HCT116 (cell line): ENCODE measurements around the gene TMCC1. TPM values are rescaled to one million over a fixed set of nuclear protein-coding genes. Genes with fewer than 3 reads are reported as not detected.
A peak's percentile ranks its signal among the peaks of the same experiment; 100 is the strongest.

ENCODE experiments used
- ATAC-seq: fragments of 200-7000 bp; cut with Tn5 transposase; 2 replicates; pipeline ENCODE4 v1.9.1; 2020; ENCODE audit warnings: mild to moderate bottlenecking, moderate library complexity
- BruUV-seq: library from RNA; stranded (reverse); fragments of 400-500 nt; replicated peaks from 2 replicates; lab custom pipeline; 2021; lab: Mats Ljungman, UMichigan
- CTCF ChIA-PET: fragments of 300-600 bp; sonication (Branson Sonifier 250); formaldehyde crosslinking; loops from one replicate; lab custom pipeline; 2021; ENCODE audit warnings: antibody characterized with exemption; lab: Charles Lee
- POLR2A ChIA-PET: fragments of 300-600, 350-600 bp; sonication (Branson Sonifier 250); formaldehyde crosslinking; loops from one replicate; lab custom pipeline; 2021; ENCODE audit warnings: antibody characterized with exemption; lab: Charles Lee
- RAD21 ChIA-PET, 2 experiments: fragments of 300-600 bp; sonication (Branson Sonifier 250); formaldehyde crosslinking; loops; one replicate each; lab custom pipeline; 2023; ENCODE audit warnings: low total read pairs in 2 of 2; ENCODE audit not compliant: uncharacterized antibody in 2 of 2, unreplicated experiment in 2 of 2, low non-redundant PET in 1 of 2; lab: Charles Lee
- DNase-seq: peaks from one replicate; pipeline ENCODE4 v3.0.0-alpha.2; 2010; ENCODE audit warnings: low read depth, low spot score
- H2AFZ ChIP-seq: fragments of 200-600 bp; shearing (Covaris generic), sonication (generic); 2 replicates; pipeline ENCODE4 v1.6.1; 2017; ENCODE audit warnings: low read depth, mixed run types, mixed read lengths, antibody characterized with exemption, low read length; ENCODE audit not compliant: poor library complexity, severe bottlenecking
- H3K27ac ChIP-seq: 2 replicates; pipeline ENCODE4 v1.5.1; 2012; ENCODE audit warnings: low read depth, low read length
- H3K27me3 ChIP-seq: fragments of 200-600 bp; sonication (generic); 2 replicates; pipeline ENCODE4 v1.6.1; 2016; ENCODE audit warnings: mixed run types, low read length, mixed read lengths; ENCODE audit not compliant: insufficient read depth
- H3K36me3 ChIP-seq, 2 experiments: fragments of 200-500 bp in 1 of 2; fragments of 200-600 bp in 1 of 2; sonication (Bioruptor generic) in 1 of 2; sonication (generic) in 1 of 2; 2 replicates each; pipeline versions ENCODE4 v1.5.1 to v1.6.1; 2014 to 2016; ENCODE audit warnings: low read length in 2 of 2, inconsistent platforms in 1 of 2, mixed read lengths in 1 of 2, mixed run types in 1 of 2; ENCODE audit not compliant: insufficient read depth in 2 of 2, control insufficient read depth in 1 of 2
- H3K4me1 ChIP-seq, 2 experiments: fragments of 200-600 bp in 1 of 2; sonication (generic) in 1 of 2; 2 replicates each; pipeline versions ENCODE4 v1.5.1 to v1.6.1; 2012 to 2017; ENCODE audit warnings: low read length in 2 of 2, inconsistent platforms in 1 of 2, mild to moderate bottlenecking in 1 of 2, mixed read lengths in 1 of 2, mixed run types in 1 of 2, moderate library complexity in 1 of 2; ENCODE audit not compliant: insufficient read depth in 2 of 2, control insufficient read depth in 1 of 2
- H3K4me2 ChIP-seq: fragments of 200-600 bp; sonication (generic); 2 replicates; pipeline ENCODE4 v1.6.1; 2017; ENCODE audit warnings: mixed run types, low read length, mixed read lengths
- H3K4me3 ChIP-seq, 2 experiments: fragments of 200-600 bp in 1 of 2; sonication (generic) in 1 of 2; replicated peaks in 1 of 2; 2 replicates each; pipeline ENCODE4 v1.5.1; 2011 to 2016; ENCODE audit warnings: low read length in 2 of 2, control low read depth in 1 of 2, low read depth in 1 of 2, mild to moderate bottlenecking in 1 of 2, mixed read lengths in 1 of 2, mixed run types in 1 of 2
- H3K79me2 ChIP-seq: fragments of 200-600 bp; sonication (generic); 2 replicates; pipeline ENCODE4 v1.6.1; 2017; ENCODE audit warnings: mild to moderate bottlenecking, mixed run types, low read length, moderate library complexity, mixed read lengths; ENCODE audit not compliant: insufficient read depth
- H3K9ac ChIP-seq: fragments of 200-600 bp; sonication (generic); 2 replicates; pipeline ENCODE4 v1.6.1; 2016; ENCODE audit warnings: low read length, mixed read lengths
- H3K9me2 ChIP-seq: fragments of 200-600 bp; sonication (generic), shearing (Covaris generic); 2 replicates; pipeline ENCODE4 v1.6.1; 2017; ENCODE audit warnings: mixed run types, mild to moderate bottlenecking, moderate library complexity; ENCODE audit not compliant: insufficient read depth
- H3K9me3 ChIP-seq, 2 experiments: fragments of 200-500 bp in 1 of 2; fragments of 200-600 bp in 1 of 2; sonication (Bioruptor generic) in 1 of 2; sonication (generic) in 1 of 2; 2 replicates each; pipeline ENCODE4 v1.6.1; 2014 to 2017; ENCODE audit warnings: low read length in 2 of 2, mixed read lengths in 2 of 2, inconsistent platforms in 1 of 2, low read depth in 1 of 2, mild to moderate bottlenecking in 1 of 2, mixed run types in 1 of 2, moderate library complexity in 1 of 2; ENCODE audit not compliant: control insufficient read depth in 1 of 2, insufficient read depth in 1 of 2
- H4K20me1 ChIP-seq: fragments of 200-600 bp; sonication (generic), shearing (Covaris generic); 2 replicates; pipeline ENCODE4 v1.6.1; 2017; ENCODE audit warnings: mixed run types, mild to moderate bottlenecking, moderate library complexity; ENCODE audit not compliant: insufficient read depth
- CBX3 ChIP-seq: IDR thresholded peaks from 2 replicates; pipeline ENCODE4 v1.6.1; 2012; ENCODE audit warnings: low read depth
- CTCF ChIP-seq, 3 experiments: fragments of 200-600 bp in 1 of 3; sonication (generic) in 1 of 3; IDR thresholded peaks in 2 of 3; conservative IDR thresholded peaks in 1 of 3; 2 replicates each; pipeline ENCODE4 v1.5.1; 2012 to 2017; ENCODE audit warnings: low read depth in 2 of 3, low read length in 2 of 3, antibody characterized with exemption in 1 of 3, borderline replicate concordance in 1 of 3, control low read depth in 1 of 3, mild to moderate bottlenecking in 1 of 3, mixed read lengths in 1 of 3, mixed run types in 1 of 3, moderate library complexity in 1 of 3; ENCODE audit not compliant: insufficient read depth in 1 of 3
- EGR1 ChIP-seq: IDR thresholded peaks from 2 replicates; pipeline ENCODE4 v1.6.1; 2012; ENCODE audit warnings: low read depth
- ELF1 ChIP-seq: IDR thresholded peaks from 2 replicates; pipeline ENCODE4 v1.6.1; 2012; ENCODE audit warnings: low read depth, borderline replicate concordance
- EZH2phosphoT487 ChIP-seq: fragments of 200-600 bp; IDR thresholded peaks from 2 replicates; pipeline ENCODE4 v1.6.1; 2018; ENCODE audit warnings: antibody characterized with exemption, borderline replicate concordance
- FOSL1 ChIP-seq: IDR thresholded peaks from 2 replicates; pipeline ENCODE4 v1.6.1; 2012; ENCODE audit warnings: low read depth
- JUND ChIP-seq: IDR thresholded peaks from 2 replicates; pipeline ENCODE4 v1.6.1; 2012
- MAX ChIP-seq: IDR thresholded peaks from 2 replicates; pipeline ENCODE4 v1.6.1; 2012
- RAD21 ChIP-seq: IDR thresholded peaks from 2 replicates; pipeline ENCODE4 v1.6.1; 2012; ENCODE audit warnings: low read depth, mild to moderate bottlenecking
- SP1 ChIP-seq: IDR thresholded peaks from 2 replicates; pipeline ENCODE4 v1.6.1; 2012; ENCODE audit warnings: low read depth
- SRF ChIP-seq: IDR thresholded peaks from 2 replicates; pipeline ENCODE4 v1.6.1; 2012; ENCODE audit warnings: low read depth
- TCF7L2 ChIP-seq: IDR thresholded peaks from 2 replicates; pipeline ENCODE4 v1.7.0; 2011; ENCODE audit warnings: borderline replicate concordance, inconsistent platforms; ENCODE audit not compliant: insufficient read depth, insufficient read length; ENCODE audit errors: extremely low read depth
- YY1 ChIP-seq: IDR thresholded peaks from 2 replicates; pipeline ENCODE4 v1.6.1; 2011; ENCODE audit warnings: low read length, low read depth, moderate library complexity, mild to moderate bottlenecking; ENCODE audit not compliant: insufficient replicate concordance; ENCODE audit errors: extremely low read depth
- ZBTB33 ChIP-seq: IDR thresholded peaks from 2 replicates; pipeline ENCODE4 v1.6.1; 2011; ENCODE audit warnings: mild to moderate bottlenecking, low read length, moderate library complexity; ENCODE audit not compliant: insufficient replicate concordance; ENCODE audit errors: extremely low read depth
- ZFX ChIP-seq: fragments of 450-650 bp; IDR thresholded peaks from 2 replicates; pipeline ENCODE4 v1.6.1; 2017
- ZNF274 ChIP-seq: fragments of 200-500 bp; sonication (Bioruptor generic); IDR thresholded peaks from 2 replicates; pipeline ENCODE4 v1.6.1; 2014; ENCODE audit warnings: mild to moderate bottlenecking, low read depth, low read length, inconsistent platforms
- intact Hi-C: fragments of 100-400 bp; cut with micrococcal nuclease; formaldehyde crosslinking; loops from 2 replicates; pipeline ENCODE4 v1.10.0; 2022
- total RNA-seq: library from RNA; stranded (reverse); gene quantifications from one replicate; pipeline ENCODE4 v1.2.1, GENCODE V29; 2021; ENCODE audit not compliant: unreplicated experiment

Gene TMCC1
- total RNA-seq, 1 experiment from 2014 or later: 32.5 TPM

- H3K9me2 ChIP-seq: no peaks in the 10 kb centered on the region
- intact Hi-C loops: no loop called here
- peak overlapping the region; percentile 42 for H2AFZ ChIP-seq
- H3K27ac ChIP-seq: no peak overlapping the region
- H3K79me2 ChIP-seq: 0 out of 2 replicates have a peak, but pooled peaks cover 4% of the 10 kb centered on the region
- DNase-seq (peak; percentile 73), ATAC-seq (peak; percentile 91)
- no TSS peak for BruUV-seq
- no peak overlapping the region for H3K4me3 ChIP-seq
- H3K9ac ChIP-seq: no peak overlapping the region
- TF ChIP-seq ELF1 (0 out of 2 replicates have a peak, but pooled peaks have one; percentile 15), EGR1 (no peak), FOSL1 (no peak; the same call in 1 of the 2 replicates), ZFX (no peak), SP1 (peak; percentile 63)
- ChIA-PET CTCF (no interaction called here), RAD21 (no interaction called here), POLR2A (no interaction called here)
- no peaks in the 10 kb centered on the region for H3K9me3 ChIP-seq
- no peaks in the 10 kb centered on the region for H3K27me3 ChIP-seq
- no peaks in the 10 kb centered on the region for H3K36me3 ChIP-seq
- no peak overlapping the region for H3K4me2 ChIP-seq
- H3K4me1 ChIP-seq: peaks cover 0 to 23% of the 10 kb centered on the region in 2 experiments; a peak in 2 of 4 replicates
- H4K20me1 ChIP-seq: no peaks in the 10 kb centered on the region
Observed at GRCh38 chr3:129690406-129690805, 203.1 kb downstream of the TMCC1 start.

- RAD21 ChIA-PET: no interaction called here
- DNase-seq (no peak), ATAC-seq (no peak)
- H3K9me2 ChIP-seq: no peaks in the 10 kb centered on the region
- H3K4me3 ChIP-seq: no peak overlapping the region
- H3K79me2 ChIP-seq: 0 out of 2 replicates have a peak, but pooled peaks cover 4% of the 10 kb centered on the region
- CTCF ChIA-PET: no interaction called here
- H3K36me3 ChIP-seq: no peaks in the 10 kb centered on the region
- intact Hi-C loops: no loop called here
- POLR2A ChIA-PET: no interaction called here
- BruUV-seq: no TSS peak
- H3K27me3 ChIP-seq: no peaks in the 10 kb centered on the region
- H3K9ac ChIP-seq: no peak overlapping the region
- H3K27ac ChIP-seq: no peak overlapping the region
- H4K20me1 ChIP-seq: no peaks in the 10 kb centered on the region
- no peaks in the 10 kb centered on the region for H3K9me3 ChIP-seq
- H3K4me1 ChIP-seq: peaks cover 0 to 15% of the 10 kb centered on the region in 2 experiments; a peak in 2 of 4 replicates
- no peak overlapping the region for H3K4me2 ChIP-seq
- H2AFZ ChIP-seq: no peak overlapping the region
- TF ChIP-seq TCF7L2 (no peak), EGR1 (no peak), RAD21 (no peak), CTCF (IDR thresholded peaks at IDR 0.05 in 2 of 3, conservative IDR thresholded peaks at IDR 0.05 in 1 of 3; ENCODE audit: borderline replicate concordance in 1 of 3, insufficient read depth in 1 of 3, low read depth in 2 of 3, low read length in 2 of 3) (no peak), ZNF274 (no peak), YY1 (no peak), CBX3 (no peak), ZBTB33 (no peak), JUND (no peak), MAX (no peak), SRF (no peak), EZH2phosphoT487 (no peak)
Observed at GRCh38 chr3:129689036-129689435, 204.5 kb downstream of the TMCC1 start.
